Right lobe of liver (tissue), 6 donors: Measurements from ENCODE around the gene CLCN3. TPM values are rescaled to one million over a fixed set of nuclear protein-coding genes. Genes with fewer than 3 reads are reported as not detected.

Experiments used
- ATAC-seq, 4 donors: fragments of 200-7000 bp; cut with Tn5 transposase; one replicate each; pipeline ENCODE4 v1.9.1; 2020; ENCODE audit warnings: mild to moderate bottlenecking in 4 of 4, moderate library complexity in 4 of 4
- DNase-seq, 3 donors: peaks; one replicate each; pipeline ENCODE4 v3.0.0-alpha.2; 2020
- H3K27ac ChIP-seq, 3 donors: fragments of 200-600 bp; one replicate each; pipeline ENCODE4 v1.8.0; 2022
- H3K27me3 ChIP-seq, 2 donors: fragments of 200-600 bp; one replicate each; pipeline ENCODE4 v1.8.0; 2022
- H3K36me3 ChIP-seq, 4 donors: fragments of 200-600 bp; sonication (generic) in 1 of 4; one replicate each; pipeline versions ENCODE4 v1.5.1 to v1.8.0; 2017 to 2022; ENCODE audit warnings: control low read depth in 1 of 4
- H3K4me1 ChIP-seq, 4 donors: fragments of 200-600 bp; sonication (generic) in 1 of 4; one replicate each; pipeline versions ENCODE4 v1.5.1 to v1.8.0; 2017 to 2022; ENCODE audit warnings: control low read depth in 1 of 4
- H3K4me3 ChIP-seq, 3 donors: fragments of 200-600 bp; one replicate each; pipeline ENCODE4 v1.8.0; 2022
- H3K9me3 ChIP-seq, 4 donors: fragments of 200-600 bp; sonication (generic) in 1 of 4; one replicate each; pipeline versions ENCODE4 v1.5.1 to v1.8.0; 2017 to 2022; ENCODE audit warnings: control low read depth in 1 of 4
- CTCF ChIP-seq, 4 donors: fragments of 200-600 bp in 3 of 4; fragments of 450-650 bp in 1 of 4; IDR thresholded peaks; one replicate each; pipeline versions ENCODE4 v1.5.1 to v1.8.0; 2016 to 2022; ENCODE audit warnings: antibody characterized with exemption in 4 of 4, mild to moderate bottlenecking in 2 of 4
- POLR2A ChIP-seq: fragments of 450-650 bp; IDR thresholded peaks from one replicate; pipeline ENCODE4 v1.6.1; 2017; ENCODE audit warnings: antibody characterized with exemption, mild to moderate bottlenecking
- WGBS: methylation state at CpG from one replicate; pipeline ENCODE4 v1.1.6; 2018; ENCODE audit warnings: low coverage, low lambda C conversion rate; ENCODE audit not compliant: insufficient coverage; ENCODE audit errors: missing lambda C conversion rate; 5-methylcytosine and 5-hydroxymethylcytosine counted together
- intact Hi-C, 2 donors: fragments of 100-400 bp; cut with DNase I; formaldehyde crosslinking; loops; one replicate each; pipeline versions ENCODE4 v1.11.2 to v1.14.1; 2022
- total RNA-seq, 6 experiments: library from RNA; depleted of rRNA in 2 of 6; stranded (reverse); fragments of >200 nt in 2 of 6; fragmentation: NEBNext Ultra II Directional in 3 of 6; extraction: Animal tissue kit (Norgen Biotek cat#: 25700) in 3 of 6; gene quantifications; one replicate each; pipeline versions ENCODE4 v1.1.0 to v1.2.4, GENCODE V29; 2016 to 2023
- donor health status: DM: no; HTN: yes; CAD: no.
- donor health status: DM: no; HTN: no; CAD: no.
- donor health status: DM: no; HTN: no; CAD: no.
- donor health status: DM: no; HTN: yes; CAD: no.
- donor health status: DM: no; HTN: yes; CAD: no.

CLCN3 gene
- total RNA-seq, 6 experiments from 2014 or later, result 17.0 to 29.4 (median 19.6) TPM

GRCh38 chr4:169594560-169595195 lies 25.7 kb upstream of the CLCN3 start:
- Histone ChIP-seq H3K4me3 (no peak overlapping the region), H3K36me3 (peaks cover 0 to 3% (median 0%) of the 10 kb centered on the region in 4 donors), H3K27ac (no peak overlapping the region), H3K4me1 (no peaks in the 10 kb centered on the region), H3K27me3 (no peaks in the 10 kb centered on the region), H3K9me3 (no peaks in the 10 kb centered on the region)
- ATAC-seq (no peak), DNase-seq (no peak)
- intact Hi-C loops, result no loop called here
- TF ChIP-seq POLR2A, result no peak
- no peak for TF ChIP-seq CTCF (IDR thresholded peaks at IDR 0.05)

- intact Hi-C loops, result no loop called here
- TF ChIP-seq CTCF (IDR thresholded peaks at IDR 0.05), result no peak
- TF ChIP-seq POLR2A, result no peak
- no peaks in the 10 kb centered on the region for H3K27me3 ChIP-seq
- DNase-seq (no peak), ATAC-seq (no peak)
- H3K4me3 ChIP-seq, result no peak overlapping the region
- peaks cover 0 to 10% (median 0%) of the 10 kb centered on the region in 4 donors for H3K36me3 ChIP-seq
- no peaks in the 10 kb centered on the region for H3K4me1 ChIP-seq
- H3K9me3 ChIP-seq, result no peaks in the 10 kb centered on the region
- no peak overlapping the region for H3K27ac ChIP-seq
Observed at GRCh38 chr4:169601016-169601771, 19.2 kb upstream of the CLCN3 start.

GRCh38 chr4:169603312-169603711 lies 17.1 kb upstream of the CLCN3 start:
- H3K36me3 ChIP-seq, result peaks cover 0 to 10% (median 0%) of the 10 kb centered on the region in 4 donors
- no peaks in the 10 kb centered on the region for H3K4me1 ChIP-seq
- no peak for ATAC-seq
- no peak for TF ChIP-seq POLR2A
- TF ChIP-seq CTCF (IDR thresholded peaks at IDR 0.05), result no peak
- H3K9me3 ChIP-seq, result no peaks in the 10 kb centered on the region
- DNase-seq, result no peak
- H3K4me3 ChIP-seq, result no peak overlapping the region
- 94% methylated on average over 2 of the region's 2 CpGs for WGBS
- intact Hi-C loops, result no loop called here
- H3K27ac ChIP-seq, result no peak overlapping the region
- no peaks in the 10 kb centered on the region for H3K27me3 ChIP-seq

GRCh38 chr4:169604131-169604900 lies 16.1 kb upstream of the CLCN3 start:
- peaks cover 0 to 10% (median 0%) of the 10 kb centered on the region in 4 donors for H3K36me3 ChIP-seq
- DNase-seq (no peak), ATAC-seq (peak in 1 of 4 donors; percentile 62)
- no peaks in the 10 kb centered on the region for H3K9me3 ChIP-seq
- no peak overlapping the region for H3K27ac ChIP-seq
- H3K27me3 ChIP-seq, result no peaks in the 10 kb centered on the region
- no peak overlapping the region for H3K4me3 ChIP-seq
- WGBS, result 0% methylated on average over 1 of the region's 1 CpG
- no peaks in the 10 kb centered on the region for H3K4me1 ChIP-seq
- intact Hi-C loops, result no loop called here
- TF ChIP-seq POLR2A (no peak), CTCF (IDR thresholded peaks at IDR 0.05) (no peak)
